MM.1S (cell line): ENCODE data around the gene ZBTB18.

Source experiments
- EZH2 ChIP-seq: fragments of 300-600 bp; sonication (generic); optimal IDR thresholded peaks from 2 replicates; pipeline ENCODE3; 2017; ENCODE audit warnings: low read depth, mild to moderate bottlenecking, antibody characterized with exemption, low read length, mixed read lengths
- EZH2phosphoT487 ChIP-seq: fragments of 300-600 bp; sonication (generic); IDR thresholded peaks from 2 replicates; pipeline ENCODE4 v1.6.1; 2018; ENCODE audit warnings: antibody characterized with exemption, low read length
- TF ChIP-seq, protein P1 (sequence below): fragments of 300-600 bp; sonication (generic); IDR thresholded peaks from 2 replicates; pipeline ENCODE4 v1.5.1; 2016; ENCODE audit warnings: antibody characterized with exemption, low read length, mixed read lengths

- TF ChIP-seq EZH2 = no peak
- TF ChIP-seq, protein P1, sequence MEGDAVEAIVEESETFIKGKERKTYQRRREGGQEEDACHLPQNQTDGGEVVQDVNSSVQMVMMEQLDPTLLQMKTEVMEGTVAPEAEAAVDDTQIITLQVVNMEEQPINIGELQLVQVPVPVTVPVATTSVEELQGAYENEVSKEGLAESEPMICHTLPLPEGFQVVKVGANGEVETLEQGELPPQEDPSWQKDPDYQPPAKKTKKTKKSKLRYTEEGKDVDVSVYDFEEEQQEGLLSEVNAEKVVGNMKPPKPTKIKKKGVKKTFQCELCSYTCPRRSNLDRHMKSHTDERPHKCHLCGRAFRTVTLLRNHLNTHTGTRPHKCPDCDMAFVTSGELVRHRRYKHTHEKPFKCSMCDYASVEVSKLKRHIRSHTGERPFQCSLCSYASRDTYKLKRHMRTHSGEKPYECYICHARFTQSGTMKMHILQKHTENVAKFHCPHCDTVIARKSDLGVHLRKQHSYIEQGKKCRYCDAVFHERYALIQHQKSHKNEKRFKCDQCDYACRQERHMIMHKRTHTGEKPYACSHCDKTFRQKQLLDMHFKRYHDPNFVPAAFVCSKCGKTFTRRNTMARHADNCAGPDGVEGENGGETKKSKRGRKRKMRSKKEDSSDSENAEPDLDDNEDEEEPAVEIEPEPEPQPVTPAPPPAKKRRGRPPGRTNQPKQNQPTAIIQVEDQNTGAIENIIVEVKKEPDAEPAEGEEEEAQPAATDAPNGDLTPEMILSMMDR = no peak
- TF ChIP-seq EZH2phosphoT487 = no peak
These were observed 22.4 kb upstream of the ZBTB18 start for GRCh38 chr1:244028701-244029100.
